Ovary (tissue), 3 donors: Measurements from ENCODE around the gene CILP2.

ENCODE experiments used
- CTCF ChIP-seq, 3 donors: fragments of 450-650 bp in 2 of 3; fragments of 200-600 bp in 1 of 3; IDR thresholded peaks; one replicate each; pipeline versions ENCODE4 v1.5.1 to v1.8.0; 2016 to 2022; ENCODE audit warnings: antibody characterized with exemption in 3 of 3, mild to moderate bottlenecking in 1 of 3
- EP300 ChIP-seq: sonication (generic); formaldehyde crosslinking; IDR thresholded peaks from one replicate; pipeline ENCODE4 v1.6.1; 2017; ENCODE audit warnings: antibody characterized with exemption
- POLR2A ChIP-seq: fragments of 450-650 bp; IDR thresholded peaks from one replicate; pipeline ENCODE4 v1.6.1; 2017; ENCODE audit warnings: antibody characterized with exemption, mild to moderate bottlenecking, moderate library complexity
- donor health status: DM: no; HTN: no; CAD: no.

GRCh38 chr19:19538785-19539166 is 711 bp downstream of the CILP2 start:
- TF ChIP-seq CTCF (IDR thresholded peaks at IDR 0.05) (no peak), EP300 (no peak), POLR2A (no peak)
